Measurements from ENCODE around the gene TEX51.

The TEX51 gene

GRCh38 chr2:126886211-126886915, 12.3 kb upstream of the TEX51 start:
- peak overlapping the region; percentile 36 for H3K4me3 ChIP-seq (replicated peaks; ENCODE audit: low read depth, low read length)
- peak; percentile 58 for DNase-seq (ENCODE audit: low read depth)
- peak; percentile 39 for TF ChIP-seq CTCF (IDR thresholded peaks at IDR 0.05; ENCODE audit: low read length, missing control alignments)

- no peak for DNase-seq (ENCODE audit: low read depth)
- TF ChIP-seq CTCF (IDR thresholded peaks at IDR 0.05; ENCODE audit: low read length, missing control alignments): no peak
Measured at GRCh38 chr2:126886916-126887280, 11.8 kb upstream of the TEX51 start.

GRCh38 chr2:126887506-126887905, 11.2 kb upstream of the TEX51 start:
- no peak for TF ChIP-seq CTCF (IDR thresholded peaks at IDR 0.05; ENCODE audit: low read length, missing control alignments)
- DNase-seq (ENCODE audit: low read depth): no peak
- H3K4me3 ChIP-seq (replicated peaks; ENCODE audit: low read depth, low read length): no peak overlapping the region

More at GRCh38 chr2:126886916-126887280, 11.8 kb upstream of the TEX51 start:
- no peak overlapping the region for H3K4me3 ChIP-seq (replicated peaks; ENCODE audit: low read depth, low read length)

GRCh38 chr2:126888046-126888445, 10.6 kb upstream of the TEX51 start:
- no peak for DNase-seq (ENCODE audit: low read depth)
- no peak for TF ChIP-seq CTCF (IDR thresholded peaks at IDR 0.05; ENCODE audit: low read length, missing control alignments)
- H3K4me3 ChIP-seq (replicated peaks; ENCODE audit: low read depth, low read length): no peak overlapping the region

- H3K4me3 ChIP-seq (replicated peaks; ENCODE audit: low read depth, low read length): no peak overlapping the region
- no peak for TF ChIP-seq CTCF (IDR thresholded peaks at IDR 0.05; ENCODE audit: low read length, missing control alignments)
- DNase-seq (ENCODE audit: low read depth): no peak
Measured at GRCh38 chr2:126889071-126889470, 9.6 kb upstream of the TEX51 start.

DNA sequence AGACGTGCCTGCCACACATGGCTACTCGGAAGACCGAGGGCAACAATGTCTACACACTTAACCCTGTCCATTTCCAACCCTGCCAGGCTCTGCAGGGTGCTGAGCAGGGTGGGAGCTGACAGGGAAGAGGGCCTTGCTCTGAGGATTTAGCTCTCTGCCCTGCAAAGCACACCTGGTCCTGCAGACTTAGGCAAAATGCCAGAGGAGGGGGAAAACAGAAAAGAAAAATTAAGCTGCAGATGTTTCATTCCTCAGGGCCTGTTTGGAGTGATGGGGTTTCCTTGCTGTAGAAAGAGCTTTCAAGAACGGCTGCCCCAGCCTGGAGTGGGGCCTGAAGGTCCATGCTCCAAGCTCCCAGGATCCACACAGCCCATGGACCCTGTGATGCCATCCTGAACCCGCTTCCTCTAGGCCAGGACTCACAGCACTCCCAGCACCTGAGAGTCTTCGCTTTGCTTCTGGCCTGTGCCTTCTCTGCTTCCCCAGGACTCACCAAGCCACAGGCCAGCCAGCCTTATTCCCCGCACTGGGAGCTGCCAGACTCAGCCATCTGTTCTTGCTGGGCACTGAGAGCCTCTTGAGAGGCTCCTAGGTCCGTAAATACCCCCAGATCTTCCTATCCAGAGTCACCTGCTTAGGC, 9.1 kb upstream of the TEX51 start:
- no peak for TF ChIP-seq CTCF (IDR thresholded peaks at IDR 0.05; ENCODE audit: low read length, missing control alignments)
- DNase-seq (ENCODE audit: low read depth): no peak
- H3K4me3 ChIP-seq (replicated peaks; ENCODE audit: low read depth, low read length): no peak overlapping the region

- H3K4me3 ChIP-seq (replicated peaks; ENCODE audit: low read depth, low read length): no peak overlapping the region
- no peak for DNase-seq (ENCODE audit: low read depth)
- TF ChIP-seq CTCF (IDR thresholded peaks at IDR 0.05; ENCODE audit: low read length, missing control alignments): no peak
Measured at GRCh38 chr2:126890136-126890510, 8.6 kb upstream of the TEX51 start.

All from fibroblast of pulmonary artery (primary cell).